ENCODE data around the gene RINL.
A peak's percentile ranks its signal among the peaks of the same experiment; 100 is the strongest.

The RINL gene

DNA sequence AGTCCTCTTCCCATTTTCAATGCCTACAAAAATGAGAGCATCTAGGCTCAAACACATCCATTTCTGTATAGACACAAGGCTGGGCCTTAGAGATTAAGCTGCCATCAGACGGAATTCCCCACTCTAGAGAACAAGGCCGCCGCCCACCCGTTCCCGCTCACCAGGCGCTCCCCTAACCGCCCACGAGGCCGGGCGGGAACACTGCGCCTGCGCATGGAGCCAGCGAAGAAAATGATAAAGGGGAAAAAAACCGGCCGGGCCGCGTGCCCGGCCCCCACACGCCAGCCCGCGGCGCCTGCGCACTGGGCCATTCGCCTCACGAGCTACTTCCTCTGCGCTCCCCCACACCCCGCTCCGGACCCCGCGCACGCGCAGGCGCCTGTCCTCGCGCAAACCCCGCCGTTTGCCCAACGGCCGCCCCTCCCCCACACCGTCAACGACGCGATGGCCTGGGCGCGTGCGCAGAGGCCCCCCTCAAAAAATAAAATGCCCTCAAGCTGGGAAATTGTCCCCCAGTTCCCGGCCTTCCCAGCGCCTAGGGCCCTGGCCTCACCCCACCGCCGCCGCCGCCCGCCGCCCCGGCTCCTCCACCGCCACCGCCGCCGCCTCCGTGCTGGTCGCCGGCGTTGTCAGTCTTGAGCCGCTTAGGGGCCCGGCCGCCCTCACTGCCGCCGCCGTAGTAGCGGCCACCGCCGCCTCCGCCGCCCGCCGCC is 28.8 kb downstream of the RINL start:
- DNase-seq (ENCODE audit: low spot score), result peak; percentile 99

DNA sequence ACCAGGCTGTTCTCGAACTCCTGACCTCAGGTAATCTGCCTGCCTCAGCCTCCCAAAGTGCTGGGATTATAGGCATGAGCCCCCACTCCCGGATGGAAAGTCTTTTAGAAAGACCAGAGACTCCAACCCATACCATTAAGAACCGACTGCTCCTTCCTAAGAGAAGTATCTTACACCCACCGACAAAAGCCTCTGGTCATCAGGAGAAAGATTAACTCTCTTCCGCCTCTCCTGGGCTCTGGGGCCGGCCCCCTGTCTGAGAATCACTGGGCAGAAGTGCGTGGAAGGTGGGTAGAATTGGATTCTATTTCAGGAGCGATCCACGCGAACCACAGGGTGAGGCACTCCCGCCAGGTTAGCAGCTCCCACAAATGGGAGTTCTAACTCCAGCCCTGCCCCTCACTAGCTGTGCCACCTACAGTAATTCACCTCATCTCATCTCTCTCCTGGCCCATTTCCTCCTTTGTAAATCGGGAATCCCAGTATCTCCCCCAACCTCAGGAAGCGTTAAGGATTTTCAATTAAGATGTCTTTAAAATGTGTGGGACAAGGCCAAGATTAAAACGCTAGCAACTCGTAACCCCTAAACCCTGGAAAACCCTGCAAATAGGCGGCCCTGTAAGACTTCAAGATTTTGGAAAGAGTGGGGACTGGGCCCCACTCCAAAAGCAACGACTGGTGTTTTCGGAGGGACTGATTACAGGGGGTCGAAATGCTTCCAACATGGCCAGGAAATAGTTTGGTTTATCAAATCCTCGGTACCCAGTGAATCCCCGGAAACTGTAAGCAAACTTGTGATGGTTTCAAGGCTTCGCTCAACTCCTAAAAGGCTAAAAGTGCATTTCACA is 29.6 kb downstream of the RINL start:
- DNase-seq (ENCODE audit: low spot score), result no peak

DNA sequence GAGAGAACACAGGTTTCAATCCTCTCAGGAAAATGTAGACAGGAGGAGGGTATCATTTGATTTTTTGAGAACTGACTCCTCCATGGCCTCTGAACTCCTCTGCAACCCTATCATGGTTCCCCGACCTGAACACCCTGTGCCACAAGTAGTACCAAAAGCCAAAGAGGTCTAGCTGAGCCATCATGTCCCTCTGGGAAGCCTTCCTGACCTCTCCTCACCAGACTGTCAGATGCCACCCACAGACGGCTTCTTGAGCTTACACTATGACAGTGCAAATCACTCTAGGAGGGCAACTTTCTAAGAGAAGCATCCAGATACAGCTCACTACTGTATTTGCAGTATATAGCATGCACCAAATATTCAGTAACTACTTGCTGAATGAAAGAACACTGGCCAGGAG is 32.0 kb downstream of the RINL start:
- DNase-seq (ENCODE audit: low spot score), result no peak

DNA sequence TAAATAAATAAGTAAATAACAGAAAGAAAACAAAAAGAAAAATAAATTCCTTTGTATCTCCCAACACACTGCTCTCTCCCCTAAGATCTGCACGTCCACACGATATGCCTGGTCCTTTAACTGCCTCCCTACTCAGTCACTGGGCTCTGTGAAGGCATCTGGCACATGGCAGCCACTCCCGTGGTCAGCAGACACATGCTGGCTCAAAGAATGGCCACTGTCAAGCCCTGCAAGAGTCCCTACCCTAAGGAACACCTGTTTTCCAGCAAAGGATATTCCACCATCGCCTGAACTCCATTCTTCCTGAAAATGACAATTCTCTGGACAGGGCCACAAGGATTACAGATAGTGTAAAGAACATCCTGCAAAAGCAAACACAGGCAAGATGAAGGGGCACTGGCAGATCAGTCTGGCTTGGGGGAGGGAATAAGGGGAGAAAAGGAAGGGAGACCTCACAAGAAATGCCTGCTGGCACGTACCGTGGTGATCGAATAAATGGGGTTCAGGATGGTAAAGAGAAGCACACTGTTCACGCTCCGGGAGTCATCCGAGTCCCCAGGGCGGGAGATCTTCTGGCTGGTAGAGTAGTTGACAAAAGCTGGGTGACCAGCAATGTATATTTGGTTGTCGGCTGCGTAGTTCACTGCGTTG is 32.6 kb downstream of the RINL start:
- no peak for DNase-seq (ENCODE audit: low spot score)

DNA sequence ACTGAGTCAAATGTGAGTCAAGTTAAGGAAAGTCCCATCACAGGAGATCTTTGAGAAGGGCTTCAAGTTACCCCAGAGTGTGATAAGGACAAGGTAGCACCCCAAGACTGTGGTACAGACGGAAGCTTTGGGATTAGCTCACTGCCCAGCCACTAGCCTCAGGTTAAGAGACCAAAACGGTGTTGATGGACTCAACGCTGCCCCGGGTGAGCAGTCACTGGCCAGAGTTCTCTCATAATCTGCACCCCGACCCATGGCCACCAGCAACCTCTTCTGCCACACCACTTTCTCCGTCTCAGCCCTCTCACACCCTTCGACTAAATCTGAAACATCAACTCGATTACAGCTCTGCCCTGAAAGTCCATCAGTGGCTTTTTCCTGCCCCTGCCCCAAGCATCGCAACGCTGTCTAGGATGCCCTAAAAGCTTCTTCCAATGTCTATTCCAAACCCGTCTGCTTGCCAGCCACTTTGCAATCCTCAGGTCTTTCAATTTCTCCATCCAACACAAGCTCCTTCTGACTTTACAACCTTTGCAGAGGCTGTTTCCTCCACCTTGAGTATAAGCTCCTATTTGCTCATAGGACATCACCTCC is 33.9 kb downstream of the RINL start:
- no peak for DNase-seq (ENCODE audit: low spot score)

DNA sequence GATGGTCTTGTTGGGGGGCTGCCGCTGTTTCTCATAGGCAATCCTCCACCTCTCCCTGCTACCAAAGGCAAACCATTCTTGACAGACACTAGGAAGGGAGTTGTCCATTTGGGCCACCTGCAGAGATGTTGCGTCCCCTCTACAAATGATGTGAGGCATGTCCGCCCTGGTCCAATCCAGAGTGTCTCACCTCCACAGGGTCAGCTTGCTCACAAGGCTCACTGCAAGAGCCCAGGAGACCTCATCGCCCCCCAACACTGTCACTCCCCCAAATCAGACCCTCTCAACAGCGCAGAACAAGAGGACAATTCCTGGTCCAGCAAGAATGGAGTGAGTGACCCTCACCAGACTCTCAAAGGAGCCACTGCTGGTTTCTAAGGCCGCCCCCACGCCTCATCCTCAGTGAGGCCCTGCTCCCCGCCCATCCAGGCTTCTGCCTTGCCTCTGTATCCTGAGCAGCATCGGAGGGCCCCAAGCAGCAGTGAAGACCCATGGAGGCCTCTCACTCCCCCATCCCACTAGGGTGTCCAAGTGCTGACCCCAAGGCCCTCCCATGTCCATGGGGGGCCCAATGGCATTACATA is 34.8 kb downstream of the RINL start:
- DNase-seq (ENCODE audit: low spot score), result no peak

DNA sequence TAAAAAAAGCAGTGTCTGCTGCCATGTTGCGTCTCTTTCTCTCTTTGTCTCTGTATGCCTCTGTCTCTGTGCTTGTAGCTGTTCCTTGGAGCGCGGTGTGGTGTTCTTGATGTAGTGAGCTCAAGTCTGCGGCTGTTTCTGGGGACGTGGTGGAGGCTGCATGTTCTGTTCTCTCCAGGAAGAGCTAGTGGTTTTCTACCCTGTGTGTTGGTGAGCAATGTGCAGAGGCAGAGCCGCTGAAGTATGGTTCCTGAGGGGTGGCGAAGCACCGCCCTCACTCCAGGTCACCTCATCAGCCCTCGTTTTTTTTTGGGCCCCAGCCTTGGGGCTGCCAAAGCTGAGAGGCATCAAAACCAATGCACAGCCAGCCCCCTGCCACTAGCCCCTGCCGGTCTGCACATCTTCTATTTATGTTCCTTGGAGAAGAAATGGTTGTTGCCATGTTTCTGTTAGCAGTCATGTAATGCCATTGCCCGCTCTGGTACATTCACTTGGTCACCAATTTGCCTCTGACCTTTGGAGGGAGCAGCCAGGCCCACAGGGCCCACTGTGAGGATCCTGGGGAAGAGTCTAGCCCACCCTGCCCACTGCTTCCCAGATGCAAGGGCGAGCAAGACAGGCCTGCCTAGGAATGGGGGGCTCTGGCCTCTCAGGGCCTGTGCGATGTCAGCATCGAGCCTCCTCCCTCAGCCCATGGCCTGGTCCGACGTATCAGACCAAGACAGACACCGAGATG is 35.5 kb downstream of the RINL start:
- no peak for DNase-seq (ENCODE audit: low spot score)

DNA sequence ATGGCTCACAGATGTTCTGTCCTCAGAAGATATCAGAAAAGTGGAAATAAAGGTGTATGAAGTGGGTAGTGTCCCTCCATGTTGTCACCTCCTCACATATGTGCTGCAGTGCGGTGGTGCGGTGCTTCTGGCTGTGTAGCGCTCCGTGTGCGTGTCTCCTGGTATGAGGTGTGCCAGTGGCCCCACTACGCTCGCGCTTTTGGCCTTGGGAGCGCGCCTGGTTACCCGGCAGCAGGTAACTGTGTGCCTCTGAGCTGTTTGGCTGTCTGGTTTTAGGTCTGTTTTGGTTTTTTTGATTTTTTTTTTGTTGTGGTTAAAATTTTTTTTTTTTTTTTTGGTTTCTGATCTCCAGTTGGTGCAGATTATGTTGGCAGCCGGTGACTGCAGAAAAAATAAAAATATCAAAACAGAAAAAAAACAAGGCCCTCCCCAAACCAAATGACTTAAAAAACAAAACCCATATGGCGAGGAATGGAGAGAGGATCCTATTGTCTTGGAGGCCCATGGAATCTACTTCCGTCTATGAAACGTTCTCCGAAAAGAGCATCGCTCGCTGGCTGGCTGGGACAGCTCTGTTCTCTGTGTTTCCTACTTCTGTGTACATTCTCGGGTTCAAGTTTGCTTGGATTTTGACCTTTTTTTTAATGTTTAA is 36.2 kb downstream of the RINL start:
- no peak for DNase-seq (ENCODE audit: low spot score)

DNA sequence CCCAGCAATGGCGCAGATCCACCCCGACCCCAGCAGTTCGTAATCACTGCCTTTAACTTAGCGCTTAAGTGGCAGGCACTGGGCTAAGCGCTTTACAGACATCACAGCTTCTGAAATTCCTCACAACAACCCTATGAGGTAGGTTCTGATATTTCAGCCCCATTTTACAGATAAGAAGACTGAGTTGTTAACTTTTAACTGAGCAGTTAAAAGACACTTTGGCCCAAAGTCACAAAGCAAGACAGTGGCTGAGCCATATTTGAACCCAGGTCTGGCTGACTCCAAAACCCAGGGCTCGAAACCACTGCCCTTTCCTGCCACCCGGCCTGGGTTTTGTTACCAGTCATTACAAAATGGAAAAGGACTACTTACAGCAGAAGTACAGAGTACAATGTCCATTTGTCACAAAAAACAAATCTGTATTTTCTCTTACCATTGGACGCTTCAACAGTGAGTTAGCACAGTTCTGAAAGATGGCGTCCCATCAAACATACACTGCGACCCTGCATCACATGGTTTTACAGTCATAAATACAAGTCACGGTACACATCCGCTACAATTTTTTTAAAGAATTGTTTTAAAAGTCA is 36.8 kb downstream of the RINL start:
- DNase-seq (ENCODE audit: low spot score), result no peak

DNA sequence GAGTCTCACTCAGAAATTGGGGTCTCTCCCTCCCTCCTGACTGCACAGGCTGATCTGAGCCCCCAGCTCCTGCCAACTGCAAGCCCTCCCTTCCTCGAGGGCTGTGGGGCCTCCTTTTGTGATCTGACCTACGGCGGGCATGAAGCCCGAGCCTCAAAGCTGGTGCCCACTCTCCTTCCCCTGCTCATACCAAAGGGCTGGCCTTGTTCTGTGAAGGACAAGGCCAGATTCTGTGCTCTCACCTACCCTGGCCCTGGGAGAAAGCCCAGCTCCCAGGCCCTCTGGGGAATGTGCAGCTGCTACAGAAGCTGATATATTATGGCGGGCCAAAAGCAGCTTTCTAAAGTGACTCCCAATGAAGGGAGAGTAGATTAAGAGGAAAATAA is 37.5 kb downstream of the RINL start:
- no peak for DNase-seq (ENCODE audit: low spot score)

DNA sequence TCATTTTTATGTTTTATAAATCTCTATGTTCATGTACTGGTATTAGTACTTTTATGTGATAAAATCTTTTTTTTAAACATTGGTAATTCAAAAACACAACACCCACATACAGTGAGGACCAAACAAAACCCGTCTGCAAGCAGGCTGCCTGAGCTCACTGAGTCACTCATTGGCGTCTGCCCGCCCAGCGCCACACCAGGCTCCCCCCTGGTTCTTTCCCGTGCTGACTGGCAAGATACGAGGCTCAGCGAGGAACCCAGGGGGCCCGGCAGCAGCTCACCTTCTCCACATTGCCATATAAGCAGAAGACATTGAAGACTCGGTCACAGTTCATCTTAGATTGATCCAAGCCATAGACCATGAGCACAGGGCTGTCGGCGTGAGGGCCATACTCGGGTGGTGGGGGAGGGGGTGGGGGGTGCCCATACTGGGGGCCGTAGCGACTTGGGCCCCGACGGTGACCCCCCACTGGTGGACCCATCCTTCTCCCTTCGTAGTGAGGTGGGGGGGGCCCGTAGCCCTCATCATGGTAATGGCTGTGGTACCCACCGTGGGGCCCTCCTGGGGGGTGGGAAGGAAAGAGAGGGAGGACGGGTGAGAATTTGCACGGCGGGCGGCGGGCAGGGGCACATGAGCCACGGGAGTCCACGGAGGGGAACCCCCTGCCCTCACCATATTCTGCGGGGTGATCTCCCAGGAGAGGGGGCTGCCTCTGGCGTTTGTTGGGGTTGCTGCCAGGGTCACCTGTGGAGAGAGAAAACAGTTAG is 38.1 kb downstream of the RINL start:
- no peak for DNase-seq (ENCODE audit: low spot score)

DNA sequence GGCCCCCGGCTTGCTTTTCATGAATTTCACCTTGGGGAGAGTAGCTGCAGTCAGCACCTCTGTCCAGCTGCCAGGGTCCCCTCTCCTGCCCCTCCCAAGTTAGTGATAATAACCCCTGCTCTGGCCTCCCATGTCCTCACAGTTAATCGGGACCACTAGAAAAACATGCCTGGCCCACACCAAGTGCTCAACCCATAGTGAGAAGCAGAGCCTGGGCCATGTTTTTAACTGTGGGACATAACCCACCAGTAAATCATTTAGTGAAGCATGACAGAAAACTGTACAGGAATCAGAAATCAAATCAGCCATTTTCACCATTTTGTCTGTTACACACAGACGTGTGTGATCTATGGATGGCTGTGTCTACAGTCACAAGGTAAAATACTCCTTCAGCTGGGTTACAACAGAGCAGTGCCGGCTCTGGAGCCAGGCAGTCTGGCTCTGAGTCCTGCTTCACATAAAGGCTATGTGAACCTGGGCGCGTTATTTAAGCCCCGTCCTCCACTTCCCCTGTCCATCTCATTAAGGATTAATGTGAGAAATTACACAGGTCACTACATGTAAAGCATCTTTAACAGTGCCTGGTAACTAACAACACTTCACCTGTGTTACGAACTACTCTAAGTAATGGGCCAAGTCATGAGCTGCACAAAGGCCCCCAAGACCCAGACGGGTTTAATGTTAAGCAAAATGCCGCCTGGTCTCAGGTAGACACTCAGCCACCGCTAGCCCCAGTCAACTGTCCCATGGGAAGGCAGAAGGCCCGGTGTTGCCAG is 38.9 kb downstream of the RINL start:
- no peak for DNase-seq (ENCODE audit: low spot score)

DNA sequence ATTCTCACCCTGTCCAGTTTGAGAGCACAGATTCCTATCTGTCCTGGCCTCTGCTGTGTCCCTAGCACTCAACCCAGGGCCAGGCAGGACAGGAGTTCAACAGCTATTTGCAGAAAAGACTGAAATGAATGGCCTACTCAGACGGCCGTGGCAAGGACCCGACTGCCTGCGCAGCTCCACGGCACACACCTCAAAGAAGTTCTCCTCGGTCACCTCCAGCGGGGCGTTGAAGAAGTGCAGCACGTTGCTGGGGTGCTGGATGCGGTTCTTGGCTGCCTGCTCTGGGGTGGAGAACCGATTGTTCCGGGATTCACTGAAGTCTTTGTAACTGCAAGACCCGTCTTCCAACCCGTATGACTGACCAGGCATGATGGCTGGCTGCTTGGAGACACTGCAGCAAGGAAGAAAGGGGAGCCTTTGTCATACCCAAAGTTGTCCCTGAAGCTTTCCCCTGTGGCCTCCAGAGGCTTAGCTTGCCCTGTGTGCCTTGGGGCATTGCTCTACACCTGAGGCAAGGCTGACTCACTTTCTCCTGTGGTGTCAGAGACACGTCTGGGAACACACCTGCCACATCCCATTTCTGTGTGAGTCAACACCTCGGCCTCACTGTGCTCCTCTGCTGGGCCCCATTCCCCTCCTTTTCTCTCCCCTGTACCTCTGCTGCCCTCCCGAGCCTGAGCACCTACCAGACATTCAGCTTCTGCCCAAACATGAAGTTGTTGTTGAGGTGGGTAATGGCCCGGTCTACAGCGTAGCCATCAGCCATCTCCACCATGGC is 39.7 kb downstream of the RINL start:
- DNase-seq (ENCODE audit: low spot score), result no peak

DNA sequence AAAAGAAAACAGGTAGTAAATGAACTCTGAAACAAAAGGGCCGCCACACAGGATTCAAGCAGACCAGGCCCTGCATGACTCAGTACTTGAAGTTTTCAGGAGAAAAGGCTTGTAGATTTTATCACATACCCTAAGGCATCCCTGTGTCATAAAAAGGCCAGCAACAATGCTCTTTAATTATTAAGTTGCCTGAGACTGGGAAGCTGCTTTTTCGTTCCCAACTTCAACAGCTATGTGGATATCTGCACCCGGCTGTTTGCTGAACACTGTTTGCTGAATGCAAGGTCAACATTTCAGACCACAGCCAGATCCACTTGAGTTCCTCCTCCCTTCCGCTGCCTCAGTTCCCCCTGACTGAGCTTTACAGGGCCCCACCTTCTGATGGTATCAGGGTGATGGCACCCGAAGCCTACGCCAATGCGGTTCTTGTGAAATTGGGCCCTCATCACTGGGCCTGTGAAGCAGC is 40.4 kb downstream of the RINL start:
- no peak for DNase-seq (ENCODE audit: low spot score)

DNA sequence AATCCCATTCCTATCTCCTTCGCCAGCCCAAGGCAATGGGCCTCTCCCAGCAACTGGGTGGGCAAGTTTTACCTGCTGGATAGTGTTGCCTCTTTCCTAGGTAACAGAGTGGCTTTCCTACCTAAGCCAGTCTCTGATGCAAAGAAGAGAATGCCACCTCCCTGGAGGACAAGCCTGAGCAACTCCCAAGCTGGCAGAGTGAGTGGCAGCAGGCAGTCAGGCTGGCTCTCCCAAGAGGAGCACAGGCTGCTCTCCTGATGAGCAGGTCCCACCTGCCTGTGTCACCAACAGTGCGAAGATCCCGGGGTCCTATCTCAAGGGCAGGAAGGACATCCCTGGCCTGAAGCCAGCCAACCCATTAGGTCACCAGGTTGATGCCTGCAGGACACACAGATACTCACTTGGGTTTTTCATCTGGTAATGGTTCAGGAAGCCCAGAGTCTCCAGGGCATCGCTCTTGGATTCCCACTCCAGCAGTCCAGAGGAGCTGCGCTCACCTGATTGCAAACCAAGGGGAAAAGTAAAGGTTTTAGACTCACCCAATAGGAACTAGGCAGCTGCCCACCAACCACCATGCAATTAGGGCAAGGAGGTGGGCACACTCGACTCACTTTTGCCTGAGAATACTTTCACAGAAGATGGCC is 41.0 kb downstream of the RINL start:
- DNase-seq (ENCODE audit: low spot score), result no peak

DNA sequence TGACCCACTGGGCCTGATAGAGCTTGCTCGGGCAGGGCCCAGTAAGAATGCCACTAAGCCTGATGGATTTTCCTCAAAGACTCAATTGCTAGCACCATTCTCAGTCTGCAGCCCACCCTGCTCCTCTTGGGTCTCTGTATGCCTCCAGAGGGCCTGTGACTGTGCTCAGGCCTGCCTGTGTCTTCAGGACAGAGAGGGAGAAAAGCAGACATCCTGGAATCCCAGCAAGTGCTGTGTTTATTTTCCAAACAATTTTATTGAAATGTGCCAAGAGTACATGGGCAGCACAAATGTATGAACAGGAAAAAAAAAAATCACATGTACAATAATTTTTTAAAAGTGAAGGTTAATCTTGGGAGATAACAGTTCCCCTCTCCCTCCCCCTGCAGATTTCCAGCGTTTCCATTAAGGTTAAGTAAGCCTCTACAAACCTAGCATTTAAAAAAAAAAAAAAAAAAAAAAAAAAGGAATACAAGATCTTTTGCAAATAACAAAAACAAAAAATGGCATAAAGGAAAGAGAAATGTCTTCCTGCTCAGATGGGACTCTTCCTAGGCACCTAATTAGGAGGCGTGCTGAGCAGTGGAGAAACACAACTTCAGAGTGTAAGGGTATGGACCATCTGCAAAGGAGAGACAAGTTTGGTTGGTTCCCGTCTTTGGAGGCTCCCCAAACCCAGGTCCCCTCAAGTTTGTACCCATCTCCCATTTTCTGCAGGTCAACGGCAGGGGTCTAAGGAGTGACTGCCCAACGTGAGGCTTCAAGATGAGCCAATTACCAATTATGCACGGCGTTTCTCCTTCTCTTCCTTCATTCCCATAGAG is 41.7 kb downstream of the RINL start:
- DNase-seq (ENCODE audit: low spot score), result no peak

DNA sequence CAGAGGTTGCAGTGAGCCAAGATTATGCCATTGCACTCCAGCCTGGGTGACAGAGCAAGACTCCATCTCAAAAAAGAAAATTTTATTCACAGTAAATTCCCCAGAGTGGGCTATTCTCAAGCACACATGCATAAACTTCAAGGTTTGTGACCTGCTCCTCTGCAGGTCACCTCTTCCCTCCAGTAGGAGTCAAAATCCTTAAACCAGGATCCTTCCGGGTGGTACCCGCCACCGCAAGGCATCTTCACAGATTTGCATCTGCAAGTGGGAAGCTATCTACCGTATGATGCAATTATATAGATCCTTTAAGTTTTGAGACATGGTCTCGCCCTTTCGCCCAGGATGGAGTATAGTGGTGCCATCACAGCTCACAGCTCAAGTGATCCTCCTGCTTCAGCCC is 43.5 kb downstream of the RINL start:
- DNase-seq (ENCODE audit: low spot score), result no peak
